ENCODE measurements around the gene COL13A1.

- TF ChIP-seq CTCF (IDR thresholded peaks at IDR 0.05) (no peak), POLR2AphosphoS5 (IDR thresholded peaks at IDR 0.05; ENCODE audit: low read depth, low read length) (no peak), TEAD4 (IDR thresholded peaks at IDR 0.05; ENCODE audit: borderline replicate concordance, insufficient read depth) (no peak), YY1 (IDR thresholded peaks at IDR 0.05; ENCODE audit: low read depth) (no peak), ELF1 (IDR thresholded peaks at IDR 0.05) (no peak), REST (IDR thresholded peaks at IDR 0.05; ENCODE audit: low read depth, low read length) (no peak)
- TF ChIP-seq, protein P1, sequence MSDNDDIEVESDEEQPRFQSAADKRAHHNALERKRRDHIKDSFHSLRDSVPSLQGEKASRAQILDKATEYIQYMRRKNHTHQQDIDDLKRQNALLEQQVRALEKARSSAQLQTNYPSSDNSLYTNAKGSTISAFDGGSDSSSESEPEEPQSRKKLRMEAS (IDR thresholded peaks at IDR 0.05; ENCODE audit: low read depth): no peak
These were observed 74.6 kb downstream of the COL13A1 start for GRCh38 chr10:69876286-69876685.

Measured in SK-N-SH (cell line).